ENCODE measurements around the gene PCP2. TPM values are rescaled to one million over a fixed set of nuclear protein-coding genes. Genes with fewer than 3 reads are reported as not detected.

Gene PCP2
- polyA plus RNA-seq, 1 experiment, result not detected

DNA sequence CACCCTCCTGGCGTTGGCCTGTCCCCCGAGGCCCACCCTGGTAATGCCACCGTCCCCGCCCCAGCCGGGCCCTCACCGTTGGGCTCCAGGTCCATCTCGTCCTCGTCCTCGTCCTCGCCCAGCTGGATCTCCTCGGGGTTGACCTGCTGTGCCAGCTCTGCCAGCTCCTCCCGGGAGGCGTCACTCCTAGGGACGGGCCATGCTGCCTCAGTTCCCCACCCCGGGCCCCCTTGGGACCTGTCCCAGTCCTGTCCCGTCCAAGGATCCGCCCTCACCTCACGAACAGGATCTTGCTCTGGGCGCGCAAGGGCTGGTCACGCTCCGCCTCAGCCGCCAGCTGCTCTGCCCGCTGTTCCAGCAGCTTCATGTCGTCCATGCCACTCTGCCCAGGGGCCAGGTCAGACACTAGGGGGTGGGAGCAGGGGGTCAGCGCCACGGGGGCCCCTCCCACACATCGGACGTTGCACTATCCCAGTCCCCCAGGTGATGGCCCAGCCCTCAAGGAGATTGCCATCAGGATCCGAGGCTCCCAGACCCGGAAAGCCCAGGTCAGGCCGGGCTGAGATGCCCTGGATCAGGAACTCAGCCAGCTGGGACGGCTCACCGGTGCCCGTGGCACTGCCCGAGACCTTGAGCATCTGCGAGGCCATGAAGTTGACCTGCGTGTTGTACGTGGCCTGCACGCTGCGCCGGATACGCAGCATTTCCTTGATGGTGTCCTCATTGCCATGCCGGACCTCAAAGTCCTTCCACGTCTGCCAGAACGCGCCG is 13.7 kb downstream of the PCP2 start:
- Histone ChIP-seq H3K9me3 (ENCODE audit: control insufficient read depth, insufficient read depth, low read length) (no peaks in the 10 kb centered on the region; the same call in 1 of the 2 replicates), H3K27me3 (ENCODE audit: control insufficient read depth, insufficient read depth, low read length) (no peaks in the 10 kb centered on the region), H3K4me3 (ENCODE audit: low read depth, low read length) (no peak overlapping the region), H3K27ac (ENCODE audit: low read depth, low read length) (no peak overlapping the region)
- ChIA-PET CTCF (no interaction called here), POLR2A (no interaction called here)
- no peak for DNase-seq (ENCODE audit: low read depth, low spot score)
- TF ChIP-seq, protein P1, sequence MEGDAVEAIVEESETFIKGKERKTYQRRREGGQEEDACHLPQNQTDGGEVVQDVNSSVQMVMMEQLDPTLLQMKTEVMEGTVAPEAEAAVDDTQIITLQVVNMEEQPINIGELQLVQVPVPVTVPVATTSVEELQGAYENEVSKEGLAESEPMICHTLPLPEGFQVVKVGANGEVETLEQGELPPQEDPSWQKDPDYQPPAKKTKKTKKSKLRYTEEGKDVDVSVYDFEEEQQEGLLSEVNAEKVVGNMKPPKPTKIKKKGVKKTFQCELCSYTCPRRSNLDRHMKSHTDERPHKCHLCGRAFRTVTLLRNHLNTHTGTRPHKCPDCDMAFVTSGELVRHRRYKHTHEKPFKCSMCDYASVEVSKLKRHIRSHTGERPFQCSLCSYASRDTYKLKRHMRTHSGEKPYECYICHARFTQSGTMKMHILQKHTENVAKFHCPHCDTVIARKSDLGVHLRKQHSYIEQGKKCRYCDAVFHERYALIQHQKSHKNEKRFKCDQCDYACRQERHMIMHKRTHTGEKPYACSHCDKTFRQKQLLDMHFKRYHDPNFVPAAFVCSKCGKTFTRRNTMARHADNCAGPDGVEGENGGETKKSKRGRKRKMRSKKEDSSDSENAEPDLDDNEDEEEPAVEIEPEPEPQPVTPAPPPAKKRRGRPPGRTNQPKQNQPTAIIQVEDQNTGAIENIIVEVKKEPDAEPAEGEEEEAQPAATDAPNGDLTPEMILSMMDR (IDR thresholded peaks at IDR 0.05; ENCODE audit: low read depth, low read length), result no peak

GRCh38 chr19:7618771-7619510 is 14.6 kb downstream of the PCP2 start:
- CTCF ChIA-PET, result interaction anchor here (0.7 kb wide), 1 partner anchor 182 kb away, joined by 3 read pairs; no protein-coding TSS in a partner anchor
- POLR2A ChIA-PET, result interaction anchor here (0.6 kb wide), 1 partner anchor 50 kb away, joined by 3 read pairs; no protein-coding TSS in a partner anchor

GRCh38 chr19:7618348-7618747 is 15.2 kb downstream of the PCP2 start:
- no peak overlapping the region for H3K4me3 ChIP-seq (ENCODE audit: low read depth, low read length)
- ChIA-PET CTCF (interaction anchor here (0.7 kb wide), 1 partner anchor 182 kb away, joined by 3 read pairs; no protein-coding TSS in a partner anchor), POLR2A (interaction anchor here (0.6 kb wide), 1 partner anchor 50 kb away, joined by 3 read pairs; no protein-coding TSS in a partner anchor)
- no peak for DNase-seq (ENCODE audit: low read depth, low spot score)
- H3K9me3 ChIP-seq (ENCODE audit: control insufficient read depth, insufficient read depth, low read length), result no peaks in the 10 kb centered on the region; the same call in 1 of the 2 replicates
- H3K27ac ChIP-seq (ENCODE audit: low read depth, low read length), result no peak overlapping the region
- TF ChIP-seq, protein P1 (IDR thresholded peaks at IDR 0.05; ENCODE audit: low read depth, low read length), result no peak
- H3K27me3 ChIP-seq (ENCODE audit: control insufficient read depth, insufficient read depth, low read length), result no peaks in the 10 kb centered on the region

More at GRCh38 chr19:7618771-7619510, 14.6 kb downstream of the PCP2 start:
- TF ChIP-seq, protein P1 (IDR thresholded peaks at IDR 0.05; ENCODE audit: low read depth, low read length), result no peak
- Histone ChIP-seq H3K27ac (ENCODE audit: low read depth, low read length) (no peak overlapping the region), H3K27me3 (ENCODE audit: control insufficient read depth, insufficient read depth, low read length) (no peaks in the 10 kb centered on the region), H3K9me3 (ENCODE audit: control insufficient read depth, insufficient read depth, low read length) (no peaks in the 10 kb centered on the region; the same call in 1 of the 2 replicates), H3K4me3 (ENCODE audit: low read depth, low read length) (no peak overlapping the region)
- no peak for DNase-seq (ENCODE audit: low read depth, low spot score)

GRCh38 chr19:7617735-7618134 is 15.8 kb downstream of the PCP2 start:
- H3K9me3 ChIP-seq (ENCODE audit: control insufficient read depth, insufficient read depth, low read length), result no peaks in the 10 kb centered on the region; the same call in 1 of the 2 replicates
- ChIA-PET POLR2A (no interaction called here), CTCF (no interaction called here)
- no peaks in the 10 kb centered on the region for H3K27me3 ChIP-seq (ENCODE audit: control insufficient read depth, insufficient read depth, low read length)
- TF ChIP-seq, protein P1 (IDR thresholded peaks at IDR 0.05; ENCODE audit: low read depth, low read length), result no peak
- no peak for DNase-seq (ENCODE audit: low read depth, low spot score)
- H3K4me3 ChIP-seq (ENCODE audit: low read depth, low read length), result no peak overlapping the region
- H3K27ac ChIP-seq (ENCODE audit: low read depth, low read length), result no peak overlapping the region

Data from AG04450 (cell line).